ENCODE data around the gene ZFPM1. TPM values are rescaled to one million over a fixed set of nuclear protein-coding genes. Genes with fewer than 3 reads are reported as not detected.

The ZFPM1 gene
- total RNA-seq, 1 donor from 2014 or later = 6.8 TPM

DNA sequence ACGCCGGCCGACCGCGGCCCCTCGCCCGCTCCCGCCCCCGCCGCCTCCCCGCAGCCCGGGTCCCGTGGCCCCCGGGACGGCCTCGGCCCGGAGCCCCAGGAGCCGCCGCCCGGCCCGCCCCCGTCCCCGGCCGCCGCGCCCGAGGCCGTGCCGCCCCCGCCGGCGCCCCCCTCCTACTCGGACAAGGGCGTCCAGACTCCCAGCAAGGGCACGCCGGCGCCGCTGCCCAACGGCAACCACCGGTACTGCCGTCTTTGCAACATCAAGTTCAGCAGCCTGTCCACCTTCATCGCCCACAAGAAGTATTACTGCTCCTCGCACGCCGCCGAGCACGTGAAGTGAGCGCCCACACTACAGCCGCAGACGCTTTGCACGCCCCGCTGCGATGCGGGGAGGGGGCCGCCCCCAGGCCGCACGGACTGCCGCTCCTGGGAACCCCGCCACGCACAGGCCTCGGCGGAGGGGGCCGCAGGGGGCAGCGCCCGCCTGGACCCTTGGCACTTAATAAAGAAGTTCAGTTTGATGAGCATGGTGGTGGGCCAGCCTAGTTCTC is 81.6 kb downstream of the ZFPM1 start:
- TF ChIP-seq, protein P1, sequence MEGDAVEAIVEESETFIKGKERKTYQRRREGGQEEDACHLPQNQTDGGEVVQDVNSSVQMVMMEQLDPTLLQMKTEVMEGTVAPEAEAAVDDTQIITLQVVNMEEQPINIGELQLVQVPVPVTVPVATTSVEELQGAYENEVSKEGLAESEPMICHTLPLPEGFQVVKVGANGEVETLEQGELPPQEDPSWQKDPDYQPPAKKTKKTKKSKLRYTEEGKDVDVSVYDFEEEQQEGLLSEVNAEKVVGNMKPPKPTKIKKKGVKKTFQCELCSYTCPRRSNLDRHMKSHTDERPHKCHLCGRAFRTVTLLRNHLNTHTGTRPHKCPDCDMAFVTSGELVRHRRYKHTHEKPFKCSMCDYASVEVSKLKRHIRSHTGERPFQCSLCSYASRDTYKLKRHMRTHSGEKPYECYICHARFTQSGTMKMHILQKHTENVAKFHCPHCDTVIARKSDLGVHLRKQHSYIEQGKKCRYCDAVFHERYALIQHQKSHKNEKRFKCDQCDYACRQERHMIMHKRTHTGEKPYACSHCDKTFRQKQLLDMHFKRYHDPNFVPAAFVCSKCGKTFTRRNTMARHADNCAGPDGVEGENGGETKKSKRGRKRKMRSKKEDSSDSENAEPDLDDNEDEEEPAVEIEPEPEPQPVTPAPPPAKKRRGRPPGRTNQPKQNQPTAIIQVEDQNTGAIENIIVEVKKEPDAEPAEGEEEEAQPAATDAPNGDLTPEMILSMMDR (IDR thresholded peaks at IDR 0.05; ENCODE audit: unreplicated experiment) = no peak
- peaks cover 6% of the 10 kb centered on the region for H3K4me1 Mint-ChIP-seq (ENCODE audit: unreplicated experiment)
- H3K27me3 Mint-ChIP-seq (ENCODE audit: unreplicated experiment) = peaks cover 11% of the 10 kb centered on the region
- H3K9me3 Mint-ChIP-seq (ENCODE audit: unreplicated experiment) = no peaks in the 10 kb centered on the region
- H3K4me3 Mint-ChIP-seq (ENCODE audit: unreplicated experiment) = no peak overlapping the region
- no peak for DNase-seq (ENCODE audit: low spot score)
- H3K27ac Mint-ChIP-seq (ENCODE audit: unreplicated experiment) = no peak overlapping the region
- H3K36me3 Mint-ChIP-seq (ENCODE audit: low read depth, unreplicated experiment) = peaks cover 5% of the 10 kb centered on the region

DNA sequence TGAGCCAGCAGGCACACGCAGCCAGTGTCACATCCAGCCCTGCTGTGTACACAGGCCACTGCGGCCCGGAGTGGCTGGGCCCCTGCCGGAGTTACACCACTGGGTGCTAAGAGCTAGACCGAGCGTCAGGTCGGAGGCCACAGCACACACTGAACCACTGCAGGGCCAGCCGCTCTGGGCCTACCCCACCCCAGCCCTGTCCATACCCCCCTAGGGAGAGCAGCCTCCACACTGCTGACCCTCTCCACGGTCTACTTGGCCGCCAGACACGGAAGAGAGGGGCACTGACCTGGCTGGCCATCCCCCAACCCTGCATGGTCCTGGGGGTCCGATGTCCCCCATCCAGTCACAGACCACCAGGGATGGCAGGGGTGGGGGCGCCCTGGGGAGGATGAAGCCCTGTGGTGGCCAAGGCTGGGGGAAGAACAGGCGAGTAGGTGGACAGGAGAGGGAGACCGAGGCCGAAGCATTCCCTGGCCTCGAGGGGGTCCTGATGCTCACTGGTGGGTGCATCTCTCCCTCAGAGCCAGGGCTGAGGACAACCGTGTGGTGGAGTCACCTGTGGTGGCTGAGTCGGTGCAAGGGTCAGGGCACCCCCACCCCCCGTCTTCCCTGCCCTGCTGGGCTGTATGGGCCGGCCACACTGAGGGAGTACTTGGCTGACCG is 82.2 kb downstream of the ZFPM1 start:
- Mint-ChIP-seq H3K27ac (ENCODE audit: unreplicated experiment) (no peak overlapping the region), H3K36me3 (ENCODE audit: low read depth, unreplicated experiment) (peaks cover 5% of the 10 kb centered on the region), H3K9me3 (ENCODE audit: unreplicated experiment) (no peaks in the 10 kb centered on the region), H3K4me3 (ENCODE audit: unreplicated experiment) (no peak overlapping the region), H3K4me1 (ENCODE audit: unreplicated experiment) (peaks cover 6% of the 10 kb centered on the region), H3K27me3 (ENCODE audit: unreplicated experiment) (peaks cover 13% of the 10 kb centered on the region)
- TF ChIP-seq, protein P1 (IDR thresholded peaks at IDR 0.05; ENCODE audit: unreplicated experiment) = no peak
- no peak for DNase-seq (ENCODE audit: low spot score)

DNA sequence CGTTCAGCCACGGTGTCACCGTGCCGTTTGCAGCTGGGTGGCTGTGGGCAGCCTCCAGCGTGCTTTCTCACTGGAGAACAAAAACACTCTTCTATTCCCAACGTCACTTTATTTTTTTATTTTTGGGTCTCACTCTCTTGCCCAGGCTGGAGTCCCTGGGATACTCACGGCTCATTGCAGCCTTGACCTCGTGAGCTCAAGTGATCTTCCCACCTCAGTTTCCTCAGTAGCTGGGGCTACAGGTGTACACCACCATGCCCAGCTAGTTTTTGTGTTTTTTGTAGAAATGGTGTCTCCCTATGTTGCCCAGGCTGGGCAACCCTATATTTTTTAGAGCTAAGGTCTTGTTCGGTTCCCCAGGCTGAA is 82.8 kb downstream of the ZFPM1 start:
- H3K9me3 Mint-ChIP-seq (ENCODE audit: unreplicated experiment) = no peaks in the 10 kb centered on the region
- peaks cover 5% of the 10 kb centered on the region for H3K36me3 Mint-ChIP-seq (ENCODE audit: low read depth, unreplicated experiment)
- DNase-seq (ENCODE audit: low spot score) = no peak
- H3K27me3 Mint-ChIP-seq (ENCODE audit: unreplicated experiment) = peaks cover 13% of the 10 kb centered on the region
- TF ChIP-seq, protein P1 (IDR thresholded peaks at IDR 0.05; ENCODE audit: unreplicated experiment) = no peak
- peaks cover 6% of the 10 kb centered on the region for H3K4me1 Mint-ChIP-seq (ENCODE audit: unreplicated experiment)
- peak overlapping the region; percentile 81 for H3K4me3 Mint-ChIP-seq (ENCODE audit: unreplicated experiment)
- peak overlapping the region; percentile 64 for H3K27ac Mint-ChIP-seq (ENCODE audit: unreplicated experiment)

DNA sequence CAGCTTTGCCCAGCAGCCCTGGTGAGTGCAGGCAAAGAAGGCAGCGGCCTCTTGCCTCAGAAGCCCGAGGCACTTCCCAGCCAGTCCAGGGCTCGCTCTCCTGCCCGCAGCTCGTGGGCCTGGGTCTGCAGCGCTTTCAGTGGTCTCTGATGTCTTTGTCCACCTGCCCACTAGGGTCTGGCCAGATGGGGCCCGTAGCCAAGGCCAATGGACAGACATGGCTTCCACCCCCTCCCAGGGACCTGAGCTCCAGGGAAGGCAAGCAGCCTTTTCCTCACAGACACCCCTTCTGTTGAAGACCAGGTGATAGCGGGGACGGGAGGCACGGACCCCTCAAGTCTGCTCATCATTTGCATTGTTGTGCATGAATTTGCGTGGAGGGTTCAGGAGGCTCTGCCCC is 83.4 kb downstream of the ZFPM1 start:
- DNase-seq (ENCODE audit: low spot score) = no peak
- Mint-ChIP-seq H3K9me3 (ENCODE audit: unreplicated experiment) (no peaks in the 10 kb centered on the region), H3K36me3 (ENCODE audit: low read depth, unreplicated experiment) (peaks cover 5% of the 10 kb centered on the region), H3K27ac (ENCODE audit: unreplicated experiment) (no peak overlapping the region), H3K4me3 (ENCODE audit: unreplicated experiment) (no peak overlapping the region), H3K4me1 (ENCODE audit: unreplicated experiment) (peaks cover 6% of the 10 kb centered on the region), H3K27me3 (ENCODE audit: unreplicated experiment) (peaks cover 11% of the 10 kb centered on the region)
- TF ChIP-seq, protein P1 (IDR thresholded peaks at IDR 0.05; ENCODE audit: unreplicated experiment) = no peak

DNA sequence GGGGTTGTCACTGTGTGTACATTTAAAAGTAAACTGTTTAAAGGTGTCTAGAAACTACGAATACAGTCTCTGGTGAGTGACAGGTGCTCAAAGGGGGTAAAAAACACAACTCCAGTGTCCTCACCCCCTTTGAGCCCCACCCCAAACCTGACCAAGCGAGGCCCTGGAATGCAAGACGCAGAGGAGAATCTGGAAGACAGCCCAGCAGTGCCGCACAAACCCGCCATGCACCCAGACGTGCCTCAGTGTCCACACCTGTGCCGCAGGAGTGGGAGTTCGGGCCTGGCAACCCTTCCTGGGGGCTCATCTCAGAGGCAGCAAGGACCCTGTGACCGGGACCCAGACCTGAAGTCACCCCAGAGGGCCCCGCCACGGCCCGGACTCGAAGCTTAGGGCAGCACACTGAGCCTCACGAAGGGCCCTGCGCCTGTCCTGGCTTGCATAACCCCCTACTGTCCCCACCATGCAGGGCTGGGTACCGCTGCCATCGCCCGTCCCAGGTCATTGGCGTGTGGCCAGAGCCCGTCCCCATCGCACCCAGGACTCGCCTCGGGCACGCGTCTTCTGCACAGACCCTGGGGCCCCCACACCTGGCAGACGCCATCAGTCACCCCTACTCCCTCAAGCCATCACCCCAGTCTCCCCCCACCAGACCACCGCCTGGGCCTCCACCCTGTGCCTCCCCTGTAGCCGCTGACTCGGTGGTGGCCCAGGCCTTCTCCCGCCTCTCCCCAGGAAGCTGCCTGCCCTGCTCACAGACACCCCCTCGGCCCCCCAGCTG is 84.1 kb downstream of the ZFPM1 start:
- Mint-ChIP-seq H3K27me3 (ENCODE audit: unreplicated experiment) (peaks cover 10% of the 10 kb centered on the region), H3K27ac (ENCODE audit: unreplicated experiment) (no peak overlapping the region), H3K4me3 (ENCODE audit: unreplicated experiment) (no peak overlapping the region), H3K4me1 (ENCODE audit: unreplicated experiment) (peaks cover 6% of the 10 kb centered on the region), H3K9me3 (ENCODE audit: unreplicated experiment) (no peaks in the 10 kb centered on the region), H3K36me3 (ENCODE audit: low read depth, unreplicated experiment) (peaks cover 5% of the 10 kb centered on the region)
- DNase-seq (ENCODE audit: low spot score) = no peak
- TF ChIP-seq, protein P1 (IDR thresholded peaks at IDR 0.05; ENCODE audit: unreplicated experiment) = no peak
